Activated naive CD8-positive, alpha-beta T cell treated with anti-CD3 and anti-CD28 coated beads, Interleukin-2, amount 10 ng/mL, durations not matched to agents 7 days and 5 days (primary cell): ENCODE results near the gene HUNK. TPM values are rescaled to one million over a fixed set of nuclear protein-coding genes. Genes with fewer than 3 reads are reported as not detected.
A peak's percentile ranks its signal among the peaks of the same experiment; 100 is the strongest.
"Not testable (repeated sequence)": the region's sequence is repeated elsewhere in the genome, so short reads cannot be mapped to it uniquely, and the experiment has no call there.

ENCODE experiments used
- ATAC-seq: fragments of 150-1000 bp; cut with Tn5 transposase; one replicate; pipeline ENCODE4 v1.10.0; 2021; ENCODE audit warnings: low read depth, moderate library complexity
- POLR2A ChIA-PET: fragments of 350-600 bp; sonication (Branson Sonifier 250); formaldehyde crosslinking; loops from one replicate; lab custom pipeline; 2021; ENCODE audit warnings: antibody characterized with exemption; lab: Charles Lee
- DNase-seq: peaks from one replicate; pipeline ENCODE4 v3.0.0; 2021
- H3K27ac Mint-ChIP-seq: one replicate; pipeline ENCODE4 v1.8.0; 2022; ENCODE audit warnings: mild to moderate bottlenecking, mixed read lengths
- H3K27me3 Mint-ChIP-seq: one replicate; pipeline ENCODE4 v1.8.0; 2022; ENCODE audit warnings: mild to moderate bottlenecking, moderate library complexity, mixed read lengths
- H3K36me3 Mint-ChIP-seq: one replicate; pipeline ENCODE4 v1.8.0; 2021; ENCODE audit warnings: mild to moderate bottlenecking, mixed read lengths
- H3K4me1 Mint-ChIP-seq: one replicate; pipeline ENCODE4 v1.8.0; 2021; ENCODE audit warnings: mixed read lengths
- H3K4me3 Mint-ChIP-seq: one replicate; pipeline ENCODE4 v1.8.0; 2022; ENCODE audit warnings: mild to moderate bottlenecking, moderate library complexity, mixed read lengths
- H3K9me3 Mint-ChIP-seq: one replicate; pipeline ENCODE4 v1.8.0; 2021; ENCODE audit warnings: mixed read lengths
- total RNA-seq, 2 experiments: library from RNA; stranded (reverse); gene quantifications; one replicate each; pipeline ENCODE4 v1.2.3, GENCODE V29; 2021

Gene HUNK
- total RNA-seq, 2 experiments from 2014 or later: 0.48 to 0.78 TPM

GRCh38 chr21:31946231-31946630 lies 73.4 kb downstream of the HUNK start:
- Mint-ChIP-seq H3K36me3 (peaks cover 1% of the 10 kb centered on the region), H3K4me1 (peaks cover 3% of the 10 kb centered on the region), H3K27ac (no peak overlapping the region), H3K9me3 (no peaks in the 10 kb centered on the region), H3K4me3 (no peak overlapping the region), H3K27me3 (peaks cover 3% of the 10 kb centered on the region)
- no peak for ATAC-seq
- POLR2A ChIA-PET: no interaction called here
- DNase-seq: no peak

GRCh38 chr21:31946876-31947550 lies 74.2 kb downstream of the HUNK start:
- ATAC-seq, H3K27ac Mint-ChIP-seq, H3K36me3 Mint-ChIP-seq, DNase-seq, H3K4me1 Mint-ChIP-seq, H3K4me3 Mint-ChIP-seq, H3K9me3 Mint-ChIP-seq, POLR2A ChIA-PET, H3K27me3 Mint-ChIP-seq: not testable (repeated sequence)

GRCh38 chr21:31948676-31949075 lies 75.9 kb downstream of the HUNK start:
- ATAC-seq (no peak), DNase-seq (no peak)
- Mint-ChIP-seq H3K36me3 (peaks cover 1% of the 10 kb centered on the region), H3K27me3 (no peaks in the 10 kb centered on the region), H3K27ac (no peak overlapping the region), H3K4me1 (peaks cover 3% of the 10 kb centered on the region), H3K9me3 (no peaks in the 10 kb centered on the region), H3K4me3 (no peak overlapping the region)
- POLR2A ChIA-PET: no interaction called here

- Mint-ChIP-seq H3K4me1 (peaks cover 5% of the 10 kb centered on the region), H3K9me3 (no peaks in the 10 kb centered on the region), H3K27ac (no peak overlapping the region), H3K36me3 (no peaks in the 10 kb centered on the region), H3K27me3 (no peaks in the 10 kb centered on the region), H3K4me3 (no peak overlapping the region)
- ATAC-seq (no peak), DNase-seq (no peak)
- POLR2A ChIA-PET: no interaction called here
Observed at GRCh38 chr21:31952828-31953227, 80.0 kb downstream of the HUNK start.

GRCh38 chr21:31957631-31958030 lies 84.8 kb downstream of the HUNK start:
- Mint-ChIP-seq H3K4me1 (peaks cover 3% of the 10 kb centered on the region), H3K4me3 (no peak overlapping the region), H3K27me3 (peaks cover 1% of the 10 kb centered on the region), H3K9me3 (peaks cover 4% of the 10 kb centered on the region), H3K27ac (no peak overlapping the region), H3K36me3 (no peaks in the 10 kb centered on the region)
- ATAC-seq (no peak), DNase-seq (no peak)
- POLR2A ChIA-PET: no interaction called here

GRCh38 chr21:31959881-31960280 lies 87.1 kb downstream of the HUNK start:
- peaks cover 3% of the 10 kb centered on the region for H3K4me1 Mint-ChIP-seq
- H3K9me3 Mint-ChIP-seq: peaks cover 4% of the 10 kb centered on the region
- H3K36me3 Mint-ChIP-seq: no peaks in the 10 kb centered on the region
- POLR2A ChIA-PET: no interaction called here
- ATAC-seq (no peak), DNase-seq (no peak)
- peaks cover 7% of the 10 kb centered on the region for H3K27me3 Mint-ChIP-seq
- no peak overlapping the region for H3K27ac Mint-ChIP-seq
- no peak overlapping the region for H3K4me3 Mint-ChIP-seq

- Mint-ChIP-seq H3K4me1 (peaks cover 3% of the 10 kb centered on the region), H3K36me3 (no peaks in the 10 kb centered on the region), H3K4me3 (no peak overlapping the region), H3K9me3 (peaks cover 4% of the 10 kb centered on the region), H3K27me3 (peaks cover 7% of the 10 kb centered on the region), H3K27ac (no peak overlapping the region)
- POLR2A ChIA-PET: no interaction called here
- ATAC-seq (no peak), DNase-seq (no peak)
Observed at GRCh38 chr21:31961027-31961426, 88.2 kb downstream of the HUNK start.

- H3K36me3 Mint-ChIP-seq: no peaks in the 10 kb centered on the region
- H3K27ac Mint-ChIP-seq: no peak overlapping the region
- H3K4me1 Mint-ChIP-seq: peaks cover 3% of the 10 kb centered on the region
- DNase-seq: no peak
- POLR2A ChIA-PET: no interaction called here
- H3K9me3 Mint-ChIP-seq: peaks cover 4% of the 10 kb centered on the region
- H3K27me3 Mint-ChIP-seq: peaks cover 7% of the 10 kb centered on the region
- no peak overlapping the region for H3K4me3 Mint-ChIP-seq
- ATAC-seq: no peak
Observed at GRCh38 chr21:31961704-31962103, 88.9 kb downstream of the HUNK start.

GRCh38 chr21:31964692-31965091 lies 91.9 kb downstream of the HUNK start:
- H3K27ac Mint-ChIP-seq: no peak overlapping the region
- no peak for ATAC-seq
- H3K4me1 Mint-ChIP-seq: no peaks in the 10 kb centered on the region
- peaks cover 1% of the 10 kb centered on the region for H3K9me3 Mint-ChIP-seq
- no peak overlapping the region for H3K4me3 Mint-ChIP-seq
- no peak for DNase-seq
- POLR2A ChIA-PET: no interaction called here
- peaks cover 10% of the 10 kb centered on the region for H3K27me3 Mint-ChIP-seq
- H3K36me3 Mint-ChIP-seq: no peaks in the 10 kb centered on the region

GRCh38 chr21:31967334-31967733 lies 94.5 kb downstream of the HUNK start:
- H3K27me3 Mint-ChIP-seq: peaks cover 12% of the 10 kb centered on the region
- H3K4me1 Mint-ChIP-seq: peaks cover 2% of the 10 kb centered on the region
- POLR2A ChIA-PET: no interaction called here
- no peak overlapping the region for H3K27ac Mint-ChIP-seq
- DNase-seq (no peak), ATAC-seq (no peak)
- no peaks in the 10 kb centered on the region for H3K36me3 Mint-ChIP-seq
- no peak overlapping the region for H3K4me3 Mint-ChIP-seq
- H3K9me3 Mint-ChIP-seq: no peaks in the 10 kb centered on the region

GRCh38 chr21:31972622-31973021 lies 99.8 kb downstream of the HUNK start:
- Mint-ChIP-seq H3K27ac (no peak overlapping the region), H3K36me3 (peaks cover 21% of the 10 kb centered on the region), H3K27me3 (peaks cover 13% of the 10 kb centered on the region), H3K4me1 (peaks cover 24% of the 10 kb centered on the region), H3K4me3 (no peak overlapping the region), H3K9me3 (peaks cover 17% of the 10 kb centered on the region)
- DNase-seq: no peak
- no peak for ATAC-seq
- POLR2A ChIA-PET: no interaction called here

- Mint-ChIP-seq H3K9me3 (peaks cover 17% of the 10 kb centered on the region), H3K4me1 (peaks cover 24% of the 10 kb centered on the region), H3K4me3 (peak overlapping the region; percentile 31), H3K27me3 (peaks cover 13% of the 10 kb centered on the region), H3K27ac (peak overlapping the region; percentile 84), H3K36me3 (peaks cover 21% of the 10 kb centered on the region)
- POLR2A ChIA-PET: no interaction called here
- DNase-seq: no peak
- ATAC-seq: no peak
Observed at GRCh38 chr21:31973402-31973944, 100.7 kb downstream of the HUNK start.

- Mint-ChIP-seq H3K4me1 (peaks cover 24% of the 10 kb centered on the region), H3K27me3 (peaks cover 13% of the 10 kb centered on the region), H3K9me3 (peaks cover 17% of the 10 kb centered on the region), H3K4me3 (peak overlapping the region; percentile 61), H3K36me3 (peaks cover 21% of the 10 kb centered on the region), H3K27ac (peak overlapping the region; percentile 84)
- peak; percentile 99 for ATAC-seq
- POLR2A ChIA-PET: interaction anchor here (0.6 to 1.0 kb wide), 2 partner anchors 101 to 305 kb away, joined by 3 to 4 read pairs; partner anchors contain the start of gene HUNK
- peak; percentile 74 for DNase-seq
Observed at GRCh38 chr21:31974454-31974985, 101.7 kb downstream of the HUNK start.

- DNase-seq: no peak
- POLR2A ChIA-PET: no interaction called here
- no peak overlapping the region for H3K4me3 Mint-ChIP-seq
- peaks cover 23% of the 10 kb centered on the region for H3K4me1 Mint-ChIP-seq
- peaks cover 10% of the 10 kb centered on the region for H3K27me3 Mint-ChIP-seq
- H3K9me3 Mint-ChIP-seq: peaks cover 19% of the 10 kb centered on the region
- no peak for ATAC-seq
- H3K27ac Mint-ChIP-seq: peak overlapping the region; percentile 84
- peaks cover 22% of the 10 kb centered on the region for H3K36me3 Mint-ChIP-seq
Observed at GRCh38 chr21:31975491-31975890, 102.7 kb downstream of the HUNK start.
